Activated B cell treated with CpG ODN at 0.5 μM for 24 hours (primary cell): Measurements from ENCODE around the gene PLIN1. TPM values are rescaled to one million over a fixed set of nuclear protein-coding genes. Genes with fewer than 3 reads are reported as not detected.
A peak's percentile ranks its signal among the peaks of the same experiment; 100 is the strongest.

ENCODE experiments used
- ATAC-seq: fragments of 200-7000 bp; cut with Tn5 transposase; one replicate; pipeline ENCODE4 v1.10.0; 2021; ENCODE audit warnings: low read depth, mild to moderate bottlenecking, moderate library complexity
- CTCF ChIA-PET: fragments of 350-600 bp; sonication (Branson Sonifier 250); formaldehyde crosslinking; loops from one replicate; lab custom pipeline; 2021; ENCODE audit warnings: antibody characterized with exemption; lab: Charles Lee
- POLR2A ChIA-PET: fragments of 350-600 bp; sonication (Branson Sonifier 250); formaldehyde crosslinking; loops from one replicate; lab custom pipeline; 2021; ENCODE audit warnings: antibody characterized with exemption; lab: Charles Lee
- DNase-seq: peaks from one replicate; pipeline ENCODE4 v3.0.0; 2022
- H3K27ac Mint-ChIP-seq: one replicate; pipeline ENCODE4 v1.8.0; 2020; ENCODE audit warnings: mixed read lengths
- H3K27me3 Mint-ChIP-seq: one replicate; pipeline ENCODE4 v1.8.0; 2021; ENCODE audit warnings: mixed read lengths
- H3K36me3 Mint-ChIP-seq: one replicate; pipeline ENCODE4 v1.8.0; 2021; ENCODE audit warnings: low read depth, mixed read lengths
- H3K4me1 Mint-ChIP-seq: one replicate; pipeline ENCODE4 v1.8.0; 2021; ENCODE audit warnings: mixed read lengths
- H3K4me3 Mint-ChIP-seq: one replicate; pipeline ENCODE4 v1.8.0; 2020; ENCODE audit warnings: mild to moderate bottlenecking, mixed read lengths
- H3K9me3 Mint-ChIP-seq: one replicate; pipeline ENCODE4 v1.8.0; 2020; ENCODE audit warnings: mixed read lengths
- CTCF ChIP-seq: fragments of 200-600 bp; IDR thresholded peaks from one replicate; pipeline ENCODE4 v1.8.0; 2022; ENCODE audit warnings: antibody characterized with exemption, mild to moderate bottlenecking
- intact Hi-C: fragments of 100-400 bp; cut with micrococcal nuclease; formaldehyde crosslinking; loops from one replicate; pipeline ENCODE4 v1.15.1; 2024
- total RNA-seq: library from RNA; stranded (reverse); gene quantifications from 2 replicates; pipeline ENCODE4 v1.2.3, GENCODE V29; 2022

The PLIN1 gene
- total RNA-seq, 1 donor from 2014 or later, result 0.27 TPM

GRCh38 chr15:89654301-89654761, 24.8 kb downstream of the PLIN1 start:
- H3K27ac Mint-ChIP-seq, result no peak overlapping the region
- POLR2A ChIA-PET, result no interaction called here
- DNase-seq (no peak), ATAC-seq (no peak)
- intact Hi-C loops, result no loop called here
- H3K4me1 Mint-ChIP-seq, result peaks cover 13% of the 10 kb centered on the region
- H3K4me3 Mint-ChIP-seq, result peak overlapping the region; percentile 13
- TF ChIP-seq CTCF, result no peak
- no peaks in the 10 kb centered on the region for H3K9me3 Mint-ChIP-seq
- CTCF ChIA-PET, result no interaction called here
- no peaks in the 10 kb centered on the region for H3K36me3 Mint-ChIP-seq
- H3K27me3 Mint-ChIP-seq, result peaks cover 33% of the 10 kb centered on the region

- H3K9me3 Mint-ChIP-seq, result no peaks in the 10 kb centered on the region
- H3K27me3 Mint-ChIP-seq, result peaks cover 32% of the 10 kb centered on the region
- ATAC-seq (no peak), DNase-seq (no peak)
- intact Hi-C loops, result no loop called here
- H3K27ac Mint-ChIP-seq, result no peak overlapping the region
- TF ChIP-seq CTCF, result no peak
- no peak overlapping the region for H3K4me3 Mint-ChIP-seq
- H3K36me3 Mint-ChIP-seq, result no peaks in the 10 kb centered on the region
- ChIA-PET CTCF (no interaction called here), POLR2A (no interaction called here)
- peaks cover 13% of the 10 kb centered on the region for H3K4me1 Mint-ChIP-seq
Measured at GRCh38 chr15:89653578-89653977, 25.6 kb downstream of the PLIN1 start.

- Mint-ChIP-seq H3K27ac (no peak overlapping the region), H3K4me1 (peaks cover 13% of the 10 kb centered on the region), H3K36me3 (no peaks in the 10 kb centered on the region), H3K27me3 (peaks cover 30% of the 10 kb centered on the region), H3K4me3 (no peak overlapping the region), H3K9me3 (no peaks in the 10 kb centered on the region)
- POLR2A ChIA-PET, result no interaction called here
- TF ChIP-seq CTCF, result no peak
- ATAC-seq, result no peak
- CTCF ChIA-PET, result no interaction called here
- intact Hi-C loops, result no loop called here
- no peak for DNase-seq
Measured at GRCh38 chr15:89652666-89653065, 26.5 kb downstream of the PLIN1 start.

- ChIA-PET CTCF (no interaction called here), POLR2A (no interaction called here)
- DNase-seq (no peak), ATAC-seq (no peak)
- TF ChIP-seq CTCF, result no peak
- Mint-ChIP-seq H3K36me3 (no peaks in the 10 kb centered on the region), H3K9me3 (no peaks in the 10 kb centered on the region), H3K4me3 (no peak overlapping the region), H3K4me1 (peaks cover 13% of the 10 kb centered on the region), H3K27ac (no peak overlapping the region), H3K27me3 (peaks cover 30% of the 10 kb centered on the region)
- intact Hi-C loops, result no loop called here
Measured at GRCh38 chr15:89652131-89652530, 27.0 kb downstream of the PLIN1 start.

- no peak overlapping the region for H3K4me3 Mint-ChIP-seq
- peaks cover 18% of the 10 kb centered on the region for H3K27me3 Mint-ChIP-seq
- H3K9me3 Mint-ChIP-seq, result no peaks in the 10 kb centered on the region
- no peak overlapping the region for H3K27ac Mint-ChIP-seq
- peaks cover 8% of the 10 kb centered on the region for H3K4me1 Mint-ChIP-seq
- intact Hi-C loops, result no loop called here
- DNase-seq (no peak), ATAC-seq (no peak)
- H3K36me3 Mint-ChIP-seq, result no peaks in the 10 kb centered on the region
- POLR2A ChIA-PET, result no interaction called here
- no peak for TF ChIP-seq CTCF
- CTCF ChIA-PET, result no interaction called here
Measured at GRCh38 chr15:89649716-89650115, 29.5 kb downstream of the PLIN1 start.
